HepG2 (cell line): ENCODE results near the gene GNG2. TPM values are rescaled to one million over a fixed set of nuclear protein-coding genes. Genes with fewer than 3 reads are reported as not detected.

Source experiments
- AKAP8 ChIP-seq: sonication (generic); formaldehyde crosslinking; IDR thresholded peaks from 2 replicates; pipeline ENCODE4 v1.5.1; 2020; ENCODE audit warnings: mild to moderate bottlenecking, missing genetic modification reagents
- EP300 ChIP-seq, 3 experiments: sonication (generic) in 1 of 3; formaldehyde crosslinking in 1 of 3; IDR thresholded peaks; 2 replicates each; pipeline versions ENCODE4 v1.5.1 to v1.6.1; 2011 to 2020; ENCODE audit warnings: low read depth in 2 of 3, low read length in 2 of 3, borderline replicate concordance in 1 of 3, improper control_type of control experiment in 1 of 3, mild to moderate bottlenecking in 1 of 3, missing genetic modification reagents in 1 of 3, moderate library complexity in 1 of 3
- NKX3-1 ChIP-seq: sonication (generic); formaldehyde crosslinking; IDR thresholded peaks from 2 replicates; pipeline ENCODE4 v1.5.0; 2020; ENCODE audit warnings: missing genetic modification reagents
- ONECUT2 ChIP-seq: sonication (generic); formaldehyde crosslinking; IDR thresholded peaks from 2 replicates; pipeline ENCODE4 v1.4.0; 2020; ENCODE audit warnings: missing genetic modification reagents
- SNAPC4 ChIP-seq: sonication (generic); formaldehyde crosslinking; IDR thresholded peaks from 2 replicates; pipeline ENCODE4 v1.4.0; 2020; ENCODE audit warnings: mild to moderate bottlenecking, missing genetic modification reagents
- ZNF574 ChIP-seq: sonication (generic); formaldehyde crosslinking; IDR thresholded peaks from 2 replicates; pipeline ENCODE4 v1.4.0; 2020; ENCODE audit warnings: missing genetic modification reagents
- ZNF703 ChIP-seq: sonication (generic); formaldehyde crosslinking; IDR thresholded peaks from 2 replicates; pipeline ENCODE4 v1.5.1; 2020; ENCODE audit warnings: missing genetic modification reagents, mild to moderate bottlenecking, moderate library complexity, borderline replicate concordance
- polyA plus RNA-seq, 8 experiments: library from polyadenylated mRNA; depleted of rRNA in 3 of 8; stranded (reverse) in 7 of 8; unstranded in 1 of 8; fragments of >200 nt; fragmentation: Illumina TruSeq in 4 of 8; extraction: Trizol in 4 of 8; gene quantifications; 2 replicates each; pipeline versions ENCODE4 v1.2.1 to v1.2.3, GENCODE V29; 2011 to 2016; ENCODE audit warnings: low read depth in 4 of 8, missing spikeins in 1 of 8, mixed read lengths in 1 of 8; ENCODE audit not compliant: insufficient read depth in 1 of 8
- total RNA-seq, 5 experiments: library from RNA; depleted of rRNA; stranded (reverse); fragments of >200 nt; fragmentation: Illumina TruSeq; extraction: Trizol; gene quantifications; 2 replicates each; pipeline ENCODE4 v1.2.3, GENCODE V29; 2016; ENCODE audit warnings: low read depth in 1 of 5

GNG2 gene
- total and polyA plus RNA-seq, 2 of the 13 experiments (the other 11 are each of a cell fraction or from before 2014, with no cell fraction given): not detected

- TF ChIP-seq ZNF574 (CRISPR knock-in tag) (no peak), NKX3-1 (CRISPR knock-in tag) (no peak), ONECUT2 (no peak), SNAPC4 (CRISPR knock-in tag) (no peak), ZNF703 (CRISPR knock-in tag) (no peak), AKAP8 (no peak), EP300 (IDR thresholded peaks at IDR 0.05; ENCODE audit: low read depth in 2 of 2, low read length in 2 of 2) (no peak), EP300 (CRISPR knock-in tag; IDR thresholded peaks at IDR 0.05; ENCODE audit: borderline replicate concordance) (no peak)
Measured at GRCh38 chr14:51950007-51950406, 89.6 kb downstream of the GNG2 start (continued).
